ENCODE results near the gene SLC39A1. TPM values are rescaled to one million over a fixed set of nuclear protein-coding genes. Genes with fewer than 3 reads are reported as not detected.
"Not testable (repeated sequence)": the region's sequence is repeated elsewhere in the genome, so short reads cannot be mapped to it uniquely, and the experiment has no call there.

The SLC39A1 gene
- total RNA-seq, 1 donor from 2014 or later: 161 TPM

GRCh38 chr1:153928791-153929341 lies 34.5 kb downstream of the SLC39A1 start:
- DNase-seq: peak; percentile 88

- no peak for DNase-seq
Measured at GRCh38 chr1:153928245-153928644, 35.1 kb downstream of the SLC39A1 start.

GRCh38 chr1:153926405-153926804 lies 36.9 kb downstream of the SLC39A1 start:
- DNase-seq: no peak

- DNase-seq: peak; percentile 100
Measured at GRCh38 chr1:153922972-153923925, 40.1 kb downstream of the SLC39A1 start, which contains the start of gene GATAD2B. TSS of gene GATAD2B (minus strand) at chr1:153922972. CDS start at chr1:153828347, 94,625 bp downstream.

GRCh38 chr1:153922076-153922971 lies 41.0 kb downstream of the SLC39A1 start:
- DNase-seq: no peak

- peak; percentile 28 for DNase-seq
Measured at GRCh38 chr1:153921803-153922075, 41.6 kb downstream of the SLC39A1 start.

- DNase-seq: no peak
Measured at GRCh38 chr1:153921080-153921802, 42.1 kb downstream of the SLC39A1 start.

- DNase-seq: peak; percentile 44
Measured at GRCh38 chr1:153919876-153920852, 43.2 kb downstream of the SLC39A1 start.

GRCh38 chr1:153916297-153916696 lies 47.0 kb downstream of the SLC39A1 start:
- DNase-seq: no peak

GRCh38 chr1:153912349-153912748 lies 51.0 kb downstream of the SLC39A1 start:
- DNase-seq: no peak

- not testable (repeated sequence) for DNase-seq
Measured at GRCh38 chr1:153910560-153910959, 52.8 kb downstream of the SLC39A1 start.

Other genes with a start within 250 kb of the SLC39A1 start
- gene INTS3, start 235.5 kb downstream of the SLC39A1 start, total RNA-seq: 31.3 and 42.7 TPM in 2 replicates
- gene SLC27A3, start 188.1 kb downstream of the SLC39A1 start, total RNA-seq: 27.6 and 30.0 TPM in 2 replicates
- gene GATAD2B, start 40.6 kb downstream of the SLC39A1 start, total RNA-seq: 5.4 and 9.9 TPM in 2 replicates
- 17.3 and 18.0 TPM in 2 replicates for gene DENND4B, start 16.8 kb downstream of the SLC39A1 start, total RNA-seq
- 3.7 and 7.5 TPM in 2 replicates for gene CRTC2, start 4.9 kb downstream of the SLC39A1 start, total RNA-seq
- 11.0 and 13.1 TPM in 2 replicates for gene CREB3L4, start 4.4 kb upstream of the SLC39A1 start, total RNA-seq
- 139 and 198 TPM in 2 replicates for gene JTB, start 14.1 kb upstream of the SLC39A1 start, total RNA-seq
- gene RAB13, start 22.8 kb upstream of the SLC39A1 start, total RNA-seq: 104 and 112 TPM in 2 replicates
- gene RPS27, start 27.2 kb upstream of the SLC39A1 start, total RNA-seq: 348 and 1,017 TPM in 2 replicates
- 0.09 and 0.17 TPM in 2 replicates for gene NUP210L, start 191.5 kb upstream of the SLC39A1 start, total RNA-seq
- gene TPM3, start 228.6 kb upstream of the SLC39A1 start, total RNA-seq: 707 and 1,476 TPM in 2 replicates
- gene CFAP141, start 242.8 kb upstream of the SLC39A1 start, total RNA-seq: not detected in 2 replicates

All from dermis blood vessel endothelial cell (primary cell).